Umbilical cord (tissue), 2 donors: Measurements from ENCODE around the gene SLFN12L. TPM values are rescaled to one million over a fixed set of nuclear protein-coding genes. Genes with fewer than 3 reads are reported as not detected.
A peak's percentile ranks its signal among the peaks of the same experiment; 100 is the strongest.

ENCODE experiments used
- DNase-seq: peaks from one replicate; pipeline ENCODE4 v3.0.0-alpha.2; 2015; ENCODE audit warnings: low spot score
- total RNA-seq: library from RNA; depleted of rRNA; stranded (reverse); fragments of >200 nt; gene quantifications from one replicate; pipeline ENCODE4 v1.2.3, GENCODE V29; 2014; ENCODE audit warnings: low replicate concordance; ENCODE audit not compliant: insufficient read depth

Gene SLFN12L
- total RNA-seq, 1 donor from 2014 or later = 8.4 TPM

GRCh38 chr17:35432176-35433074 is 105.1 kb downstream of the SLFN12L start, which contains the start of gene SLFN12:
SLFN12 (minus strand) TSS chr17:35432500; CDS start chr17:35423028, 9,472 bp downstream.
- peak; percentile 98 for DNase-seq

- no peak for DNase-seq
Observed at GRCh38 chr17:35429702-35430101, 107.8 kb downstream of the SLFN12L start.

- no peak for DNase-seq
Observed at GRCh38 chr17:35428229-35428628, 109.2 kb downstream of the SLFN12L start.

- DNase-seq = no peak
Observed at GRCh38 chr17:35423761-35424160, 113.7 kb downstream of the SLFN12L start.

Other genes with a start within 250 kb of the SLFN12L start
- 11.3 TPM for gene SLFN11, start 164.1 kb downstream of the SLFN12L start, total RNA-seq
- gene SLFN12, start 105.2 kb downstream of the SLFN12L start, total RNA-seq = 31.8 TPM
- 1.7 TPM for gene SLFN13, start 88.9 kb downstream of the SLFN12L start, total RNA-seq
- 4.8 TPM for gene SLFN14, start 23.1 kb upstream of the SLFN12L start, total RNA-seq
- gene PEX12, start 40.9 kb upstream of the SLFN12L start, total RNA-seq = 5.5 TPM
- 32.3 TPM for gene AP2B1, start 49.6 kb upstream of the SLFN12L start, total RNA-seq
- gene RASL10B, start 194.0 kb upstream of the SLFN12L start, total RNA-seq = 14.7 TPM
- 1.4 TPM for gene GAS2L2, start 215.6 kb upstream of the SLFN12L start, total RNA-seq
- not detected for gene C17orf50, start 223.2 kb upstream of the SLFN12L start, total RNA-seq